ENCODE data around the gene ATF7. TPM values are rescaled to one million over a fixed set of nuclear protein-coding genes. Genes with fewer than 3 reads are reported as not detected.

The ATF7 gene
- total and polyA plus RNA-seq, 2 donors (not counting 3 experiments of a cell fraction or from before 2014, with no cell fraction given), result 36.0 to 68.5 TPM

DNA sequence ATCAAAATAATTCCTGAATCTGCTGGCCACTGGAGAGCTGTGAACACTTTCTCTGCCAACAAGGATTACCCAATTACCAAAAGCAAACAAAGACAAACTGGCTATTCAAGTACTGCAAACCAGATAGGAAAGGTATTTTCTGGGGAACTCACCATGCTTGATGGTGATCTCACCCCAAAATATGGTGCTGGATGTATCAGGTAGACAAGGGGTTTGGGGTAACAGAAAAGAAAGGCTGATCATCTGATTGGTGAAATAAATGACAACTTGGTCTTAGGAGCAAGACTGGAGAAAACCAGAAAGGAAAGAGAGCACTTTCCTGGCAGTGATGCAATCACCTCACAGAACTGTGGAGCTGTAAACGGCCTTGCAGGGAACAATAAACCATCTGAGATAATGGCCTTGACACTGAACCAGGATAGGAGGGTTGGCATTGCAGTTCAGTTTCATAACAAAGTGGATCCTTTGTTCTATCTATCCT, 87.9 kb downstream of the ATF7 start:
- TF ChIP-seq FOS (IDR thresholded peaks at IDR 0.05; ENCODE audit: borderline replicate concordance, insufficient read depth, low read length) (no peak), GATA2 (IDR thresholded peaks at IDR 0.05; ENCODE audit: insufficient read depth, insufficient read length, low read depth, low read length) (no peak), POLR2A (IDR thresholded peaks at IDR 0.05; ENCODE audit: low read depth, low read length) (no peak), JUN (IDR thresholded peaks at IDR 0.05; ENCODE audit: borderline replicate concordance, insufficient read depth, insufficient read length, low read depth) (no peak), POLR2AphosphoS5 (IDR thresholded peaks at IDR 0.05; ENCODE audit: insufficient read depth, low read depth, low read length) (no peak), EZH2 (IDR thresholded peaks at IDR 0.05; ENCODE audit: borderline replicate concordance, low read depth, low read length, severe bottlenecking) (no peak), MYC (IDR thresholded peaks at IDR 0.05; ENCODE audit: low read depth, low read length) (no peak)
- TF ChIP-seq, protein P1, sequence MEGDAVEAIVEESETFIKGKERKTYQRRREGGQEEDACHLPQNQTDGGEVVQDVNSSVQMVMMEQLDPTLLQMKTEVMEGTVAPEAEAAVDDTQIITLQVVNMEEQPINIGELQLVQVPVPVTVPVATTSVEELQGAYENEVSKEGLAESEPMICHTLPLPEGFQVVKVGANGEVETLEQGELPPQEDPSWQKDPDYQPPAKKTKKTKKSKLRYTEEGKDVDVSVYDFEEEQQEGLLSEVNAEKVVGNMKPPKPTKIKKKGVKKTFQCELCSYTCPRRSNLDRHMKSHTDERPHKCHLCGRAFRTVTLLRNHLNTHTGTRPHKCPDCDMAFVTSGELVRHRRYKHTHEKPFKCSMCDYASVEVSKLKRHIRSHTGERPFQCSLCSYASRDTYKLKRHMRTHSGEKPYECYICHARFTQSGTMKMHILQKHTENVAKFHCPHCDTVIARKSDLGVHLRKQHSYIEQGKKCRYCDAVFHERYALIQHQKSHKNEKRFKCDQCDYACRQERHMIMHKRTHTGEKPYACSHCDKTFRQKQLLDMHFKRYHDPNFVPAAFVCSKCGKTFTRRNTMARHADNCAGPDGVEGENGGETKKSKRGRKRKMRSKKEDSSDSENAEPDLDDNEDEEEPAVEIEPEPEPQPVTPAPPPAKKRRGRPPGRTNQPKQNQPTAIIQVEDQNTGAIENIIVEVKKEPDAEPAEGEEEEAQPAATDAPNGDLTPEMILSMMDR (IDR thresholded peaks at IDR 0.05; ENCODE audit: extremely low read depth in 1 of 2, insufficient read depth in 1 of 2, low read depth in 1 of 2, low read length in 2 of 2), result no peak
- no peaks in the 10 kb centered on the region for H3K9me3 ChIP-seq (replicated peaks; ENCODE audit: control insufficient read depth, insufficient read depth, low read length)
- H3K4me1 ChIP-seq (ENCODE audit: control insufficient read depth, extremely low read depth, insufficient read depth, low read length), result no peaks in the 10 kb centered on the region
- no peak overlapping the region for H3K4me3 ChIP-seq (replicated peaks in 1 of 3; ENCODE audit: insufficient read depth in 1 of 3, low read depth in 1 of 3, low read length in 3 of 3)
- H3K9me1 ChIP-seq (replicated peaks; ENCODE audit: control insufficient read depth, extremely low read depth, insufficient read depth, low read length), result no peaks in the 10 kb centered on the region
- ChIA-PET POLR2A (interaction anchor here (0.9 kb wide), 1 partner anchor 86 kb away, joined by 4 read pairs; no protein-coding TSS in a partner anchor), CTCF (interaction anchor here (1.1 to 1.7 kb wide), 4 partner anchors 24 to 137 kb away, joined by 3 to 13 read pairs (median 5); partner anchors contain the start of genes ATF7 and ATP5MC2)
- H3K36me3 ChIP-seq (ENCODE audit: control insufficient read depth in 2 of 2, extremely low read depth in 1 of 2, insufficient read depth in 2 of 2, low read length in 2 of 2), result peaks cover 18 to 28% of the 10 kb centered on the region in 2 experiments
- no TSS peak for BruUV-seq (replicated peaks)
- no peak for FAIRE-seq
- intact Hi-C loops (cut with micrococcal nuclease), result no loop called here
- H3K27ac ChIP-seq (ENCODE audit: insufficient read depth, low read depth, low read length), result no peak overlapping the region
- no peak overlapping the region for H2AFZ ChIP-seq (ENCODE audit: low read depth, low read length)
- no peak overlapping the region for H3K4me2 ChIP-seq (ENCODE audit: insufficient read depth, low read length)
- no peak overlapping the region for H3K9ac ChIP-seq (replicated peaks; ENCODE audit: extremely low read depth, insufficient read depth, low read length)
- dilution Hi-C loops (cut with MboI; ENCODE audit: extremely low pct_ligation_motif_present, low sequenced_read_pairs), result no loop called here
- H3K27me3 ChIP-seq (ENCODE audit: control insufficient read depth in 2 of 2, insufficient read depth in 2 of 2, low read length in 2 of 2), result no peaks in the 10 kb centered on the region
- no peaks in the 10 kb centered on the region for H3K79me2 ChIP-seq (ENCODE audit: control insufficient read depth, insufficient read depth, low read length)
- H4K20me1 ChIP-seq (replicated peaks; ENCODE audit: control insufficient read depth, extremely low read depth, insufficient read depth, low read length), result no peaks in the 10 kb centered on the region
- DNase-seq (ENCODE audit: low read depth, low spot score), result peak; percentile 50
